Measurements from ENCODE around the gene GPRC5A.

GPRC5A gene

DNA sequence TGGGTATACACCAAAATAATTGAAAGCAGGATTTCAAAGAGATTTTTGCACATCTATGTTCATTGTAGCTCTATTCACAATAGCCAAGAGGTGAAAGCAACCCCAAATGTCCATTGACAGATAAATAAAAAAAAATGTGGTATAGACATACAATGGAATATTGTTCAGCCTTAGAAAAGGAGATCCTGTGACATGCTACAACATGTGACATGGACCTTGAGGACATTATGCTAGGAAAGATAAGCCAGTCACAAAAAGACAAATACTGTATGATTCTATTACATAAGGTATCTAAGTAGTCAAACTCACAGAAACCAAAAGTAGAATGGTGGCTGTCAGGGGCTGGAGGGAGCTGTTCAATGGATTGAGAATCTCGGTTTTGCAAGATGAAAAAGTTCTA, 48.5 kb downstream of the GPRC5A start:
- no peak for DNase-seq (ENCODE audit: low read depth, low spot score)

DNA sequence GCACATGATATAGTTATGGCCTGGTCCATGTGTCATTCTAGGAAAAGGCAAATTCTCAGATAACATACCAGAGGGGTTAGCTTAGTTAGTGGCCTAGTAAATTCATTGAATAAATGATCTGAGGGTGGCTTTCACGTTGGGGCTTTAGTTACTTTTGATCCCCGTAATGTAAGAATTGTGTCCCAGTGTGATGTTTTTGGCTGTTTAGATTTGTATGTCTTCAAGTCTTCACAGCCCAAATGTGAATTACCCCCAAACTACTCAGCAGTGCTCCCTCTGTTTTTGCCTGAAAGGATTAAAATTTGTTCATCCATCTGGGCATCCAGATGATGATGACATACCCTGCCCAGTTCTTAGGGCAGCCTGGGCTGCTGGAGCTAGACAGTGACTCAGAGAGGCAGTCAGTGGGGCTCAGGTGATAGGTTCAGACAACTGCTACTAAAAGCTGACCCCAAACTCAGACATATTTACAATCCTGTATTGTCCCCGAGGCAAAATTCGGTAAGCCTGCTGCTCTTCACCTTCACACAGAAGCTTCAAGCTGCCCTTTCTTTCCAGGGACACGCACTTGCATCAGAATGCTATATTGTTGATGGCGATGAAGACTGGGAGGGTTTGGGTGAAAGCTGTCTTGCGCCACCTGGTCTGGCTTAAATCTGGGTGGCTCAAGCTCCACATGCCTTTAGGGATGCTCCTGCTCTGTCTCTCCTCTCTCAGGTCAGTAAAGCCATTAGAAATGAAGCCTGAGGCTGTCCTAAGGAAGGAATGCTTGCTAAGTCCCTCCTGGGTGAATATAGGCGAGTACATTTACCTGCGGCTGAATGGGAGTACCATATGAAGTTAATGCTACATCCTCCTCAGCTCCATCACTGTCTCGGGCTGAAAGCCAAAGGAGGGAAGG, 50.3 kb downstream of the GPRC5A start:
- DNase-seq (ENCODE audit: low read depth, low spot score): no peak

DNA sequence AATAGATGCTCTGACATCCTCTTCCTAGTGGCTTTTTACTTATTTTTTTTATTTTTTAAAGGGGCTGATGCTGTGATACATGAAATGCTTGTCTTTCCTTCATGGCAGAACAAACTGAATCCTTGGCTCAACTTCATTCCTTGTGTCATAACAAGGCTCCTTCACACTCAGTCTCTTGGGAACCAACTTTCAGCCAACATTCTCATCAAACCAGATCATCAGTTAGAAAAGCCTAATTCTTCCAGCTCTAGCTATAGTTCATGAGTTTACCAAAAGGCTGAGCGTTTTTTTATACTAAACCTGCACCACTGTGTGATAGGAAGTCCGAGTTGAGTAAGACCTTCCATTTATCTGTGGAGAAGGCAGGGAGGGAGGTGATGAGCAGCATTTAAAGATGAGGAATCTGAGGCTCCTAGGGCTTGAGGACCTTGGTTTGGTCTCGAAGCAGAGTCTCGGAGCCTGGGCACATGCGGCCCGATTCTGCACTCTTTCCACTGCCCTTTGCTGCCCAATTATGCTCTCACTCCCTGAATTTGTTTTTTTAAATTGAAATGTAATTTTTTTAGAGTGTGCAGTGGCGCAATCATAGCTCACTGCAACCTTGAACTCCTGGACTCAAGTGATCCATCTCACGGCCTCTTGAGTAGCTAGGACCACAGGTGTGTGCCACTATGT, 52.4 kb downstream of the GPRC5A start:
- DNase-seq (ENCODE audit: low read depth, low spot score): no peak

DNA sequence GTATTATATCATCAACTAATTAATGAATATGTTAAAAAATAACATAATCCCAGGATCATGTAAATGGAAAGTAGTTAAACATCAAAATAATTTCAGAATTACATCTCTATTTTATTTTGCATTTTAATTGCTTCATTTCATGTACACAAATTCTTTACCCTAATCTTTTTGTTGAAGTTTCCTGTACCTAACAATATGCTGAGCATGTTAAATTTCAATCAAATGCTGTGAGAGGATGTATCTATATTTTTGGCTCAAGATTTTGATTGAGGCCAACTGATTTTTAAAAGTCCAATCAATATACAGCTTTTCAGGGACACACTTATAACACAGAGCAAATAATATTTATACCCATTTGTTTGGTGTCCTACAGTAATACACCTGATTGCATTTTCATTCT, 54.2 kb downstream of the GPRC5A start:
- DNase-seq (ENCODE audit: low read depth, low spot score): no peak

DNA sequence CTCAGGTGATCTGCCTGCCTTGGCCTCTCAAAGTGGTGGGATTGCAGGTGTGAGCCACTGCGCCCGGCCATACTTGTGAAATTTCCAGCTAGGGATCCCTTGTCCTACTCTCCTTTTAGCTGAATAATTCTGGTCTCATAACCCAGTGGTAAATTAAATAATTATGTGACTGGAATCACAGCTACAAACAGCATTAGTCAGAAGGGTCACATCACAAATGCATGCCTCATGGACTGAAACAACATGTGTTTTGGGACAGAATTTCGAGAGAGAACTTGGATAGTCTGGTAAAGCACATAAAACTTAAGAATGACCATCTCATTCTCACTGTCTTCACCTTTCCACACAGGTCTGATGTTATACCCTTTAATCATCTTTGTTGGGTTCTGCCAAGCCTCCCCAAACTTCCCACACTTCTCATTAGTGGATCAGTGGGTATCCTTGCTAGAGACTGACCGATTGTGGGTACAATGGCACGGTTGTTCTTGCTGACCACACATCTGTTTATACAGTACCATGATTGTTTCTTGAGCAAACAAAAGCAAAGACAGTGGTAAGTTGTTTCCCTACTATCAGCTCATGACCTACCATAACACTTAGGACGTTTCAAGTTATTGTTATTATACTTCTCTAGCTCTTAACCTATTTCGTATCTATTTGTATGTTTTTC, 55.5 kb downstream of the GPRC5A start:
- no peak for DNase-seq (ENCODE audit: low read depth, low spot score)

DNA sequence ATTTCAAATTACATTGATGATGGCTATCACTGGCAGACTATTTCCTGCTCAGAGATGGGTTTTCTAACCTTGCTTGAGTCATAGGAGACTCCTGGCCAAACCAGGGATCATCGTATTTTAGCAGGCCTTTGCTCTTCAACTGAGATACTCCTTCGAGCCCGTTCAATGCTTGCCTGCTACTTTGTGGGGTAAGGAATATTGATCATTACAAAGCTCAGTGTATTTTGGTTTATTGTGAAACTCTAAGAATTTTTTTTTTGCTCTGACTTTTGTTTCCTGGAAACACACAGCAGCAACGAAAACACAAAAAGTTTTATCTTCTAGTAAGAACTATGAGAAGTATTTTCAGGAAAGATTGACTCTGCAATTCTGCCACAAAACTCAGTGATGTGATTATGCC, 56.5 kb downstream of the GPRC5A start:
- DNase-seq (ENCODE audit: low read depth, low spot score): no peak

DNA sequence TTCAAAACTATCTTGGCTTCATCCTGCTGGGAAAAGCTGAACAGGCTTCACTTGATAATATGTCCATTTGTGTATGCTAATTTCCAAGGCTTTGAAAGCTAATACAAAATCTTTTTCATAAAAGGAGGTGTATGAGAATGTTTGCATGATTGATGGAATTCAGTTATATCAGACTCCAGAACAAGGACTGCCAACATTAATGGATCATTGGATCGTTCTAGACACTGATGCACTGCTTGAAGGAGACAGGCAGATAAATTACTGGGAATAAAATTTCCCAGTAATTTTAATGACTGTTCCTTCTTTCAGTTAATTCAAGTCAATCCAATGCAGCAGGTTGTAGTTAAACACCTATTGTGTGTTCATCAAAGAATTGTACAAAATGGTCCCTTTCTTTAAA, 60.1 kb downstream of the GPRC5A start:
- no peak for DNase-seq (ENCODE audit: low read depth, low spot score)

DNA sequence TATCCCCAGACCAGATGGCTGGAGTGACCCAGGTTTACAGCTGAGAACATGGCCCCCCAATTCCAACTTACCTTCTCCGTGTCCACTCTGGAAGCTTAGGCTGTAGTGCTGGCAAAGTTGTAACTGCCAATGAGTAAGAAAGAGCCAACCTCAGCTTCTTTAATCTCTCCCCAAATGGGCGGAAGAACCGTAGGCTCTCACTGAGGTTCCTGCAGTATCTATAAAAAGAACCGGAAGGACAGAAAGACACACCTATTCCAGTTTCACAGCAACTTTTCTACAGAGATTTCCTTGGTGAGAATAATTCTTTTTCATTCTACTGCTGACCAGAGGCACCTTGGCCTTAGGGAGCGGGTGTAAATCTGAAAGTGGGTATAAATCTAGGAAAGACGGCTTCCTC, 60.7 kb downstream of the GPRC5A start, which contains the start of gene GPRC5D:
GPRC5D (minus strand) TSS at position 135 of the 400 bp plus-strand sequence. CDS start 1,786 bp downstream, outside the sequence.
- no peak for DNase-seq (ENCODE audit: low read depth, low spot score)

DNA sequence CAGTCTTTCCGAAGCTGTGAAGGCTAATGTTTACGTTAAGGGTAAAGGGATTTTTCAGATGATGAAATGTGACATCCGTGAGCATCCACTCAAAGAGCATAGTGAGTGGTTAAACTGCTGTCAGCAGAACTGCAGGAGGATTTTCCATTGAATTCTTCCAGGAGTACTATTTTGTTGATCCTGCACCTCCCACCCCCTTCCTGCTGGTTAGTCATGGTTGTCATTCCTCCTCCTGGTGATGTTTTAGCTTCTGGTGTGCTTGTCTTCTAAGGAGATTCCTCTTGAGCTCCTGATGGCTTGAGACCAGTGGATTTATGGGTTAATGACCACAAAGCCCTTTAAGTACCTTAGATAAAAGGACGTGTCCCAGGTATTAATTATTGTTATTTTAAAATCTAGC, 63.0 kb downstream of the GPRC5A start:
- no peak for DNase-seq (ENCODE audit: low read depth, low spot score)

DNA sequence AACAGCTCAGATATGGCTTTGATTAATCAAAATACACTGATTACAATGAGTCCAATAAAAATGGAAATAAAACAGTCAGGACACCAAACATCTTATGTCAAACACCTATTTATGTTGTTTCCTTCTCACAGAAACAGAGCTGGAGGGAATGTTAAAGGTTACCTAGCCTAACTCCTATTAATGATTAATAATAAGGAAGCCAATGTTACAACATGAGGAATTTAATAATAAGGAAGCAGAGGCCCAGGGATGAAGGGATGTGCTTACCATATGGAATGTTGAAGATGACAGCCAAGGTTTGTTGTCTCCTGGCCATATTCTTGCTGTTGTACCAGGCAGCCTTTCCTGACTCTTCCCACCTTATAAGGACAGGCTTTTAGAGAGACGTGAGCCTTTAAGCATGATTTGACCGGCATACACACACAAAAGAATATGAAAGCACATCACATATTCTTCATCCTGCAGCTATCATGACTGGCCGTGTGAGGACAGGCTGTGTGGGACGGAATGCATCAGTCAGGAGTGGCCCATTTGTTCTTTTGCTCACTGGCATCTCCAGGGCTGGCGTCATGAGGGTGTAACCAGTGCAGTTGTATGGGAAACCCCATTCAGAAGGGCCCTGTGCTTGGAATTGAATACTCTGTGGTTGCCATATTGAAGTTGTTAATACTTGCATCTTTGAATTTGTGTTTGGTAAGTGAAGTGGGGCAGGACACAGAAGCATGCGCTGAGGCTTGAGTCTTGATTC, 63.7 kb downstream of the GPRC5A start:
- no peak for DNase-seq (ENCODE audit: low read depth, low spot score)

DNA sequence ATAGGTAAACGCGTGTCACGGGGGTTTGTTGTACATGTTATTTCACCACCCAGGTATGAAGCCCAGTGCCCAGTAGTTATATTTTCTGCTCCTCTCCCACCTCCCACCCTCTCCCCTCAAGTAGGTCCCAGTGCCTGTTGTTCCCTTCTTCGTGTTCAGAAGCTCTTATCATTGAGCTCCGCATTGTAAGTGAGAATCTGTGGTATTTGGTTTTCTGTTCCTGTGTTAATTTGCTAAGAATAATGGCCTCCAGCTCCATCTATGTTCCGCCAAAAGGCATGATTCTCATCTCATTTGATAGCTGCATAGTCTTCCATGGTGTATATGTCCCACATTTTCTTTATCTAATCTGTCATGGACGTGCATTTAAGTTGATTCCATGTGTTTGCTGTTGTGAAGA, 67.5 kb downstream of the GPRC5A start:
- no peak for DNase-seq (ENCODE audit: low read depth, low spot score)

DNA sequence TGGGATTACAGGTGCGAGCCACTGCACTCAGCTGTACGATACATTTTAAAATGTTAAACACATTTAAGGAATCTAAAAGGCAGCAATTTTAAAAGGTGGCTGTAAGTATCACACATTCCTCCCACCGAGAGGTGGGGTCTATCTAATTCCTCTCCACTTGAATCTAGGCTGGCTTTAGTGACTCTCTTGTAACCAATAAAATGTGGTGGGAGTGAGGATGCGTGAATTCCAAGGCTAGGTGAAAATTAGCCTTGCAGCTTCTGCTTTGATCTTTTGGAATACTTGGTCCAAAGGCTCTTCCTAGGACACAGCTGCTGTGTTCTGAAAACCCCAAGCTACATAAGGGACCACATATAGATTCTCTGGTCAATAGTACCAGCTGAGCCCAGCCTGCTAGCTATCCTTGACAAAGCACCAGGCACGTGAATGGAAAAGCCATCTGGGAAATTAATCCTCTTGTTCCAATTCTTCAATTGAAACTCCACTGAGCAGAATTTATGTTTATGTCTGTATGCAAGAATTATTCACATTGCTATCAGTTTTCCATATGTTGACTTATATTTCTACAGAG, 69.4 kb downstream of the GPRC5A start:
- DNase-seq (ENCODE audit: low read depth, low spot score): no peak

DNA sequence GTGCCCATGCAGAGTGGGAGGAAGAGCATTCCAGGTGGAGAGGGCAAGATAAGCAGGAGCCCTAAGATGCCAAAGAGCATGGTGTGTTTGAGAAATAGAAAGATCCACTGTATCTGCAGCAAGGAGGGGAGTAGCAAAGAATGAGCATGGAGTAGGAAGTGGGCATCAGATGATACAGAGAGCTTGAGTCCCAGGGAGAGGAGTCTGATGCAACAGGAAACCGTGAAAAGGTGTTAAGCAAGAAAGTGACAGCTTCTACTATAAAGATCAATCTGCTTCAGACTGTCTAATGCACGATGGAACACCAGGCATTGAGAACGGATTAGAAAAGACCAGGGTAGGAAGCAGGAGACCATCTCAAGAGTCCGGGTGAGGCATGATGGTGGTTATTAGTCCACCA, 72.9 kb downstream of the GPRC5A start:
- no peak for DNase-seq (ENCODE audit: low read depth, low spot score)

DNA sequence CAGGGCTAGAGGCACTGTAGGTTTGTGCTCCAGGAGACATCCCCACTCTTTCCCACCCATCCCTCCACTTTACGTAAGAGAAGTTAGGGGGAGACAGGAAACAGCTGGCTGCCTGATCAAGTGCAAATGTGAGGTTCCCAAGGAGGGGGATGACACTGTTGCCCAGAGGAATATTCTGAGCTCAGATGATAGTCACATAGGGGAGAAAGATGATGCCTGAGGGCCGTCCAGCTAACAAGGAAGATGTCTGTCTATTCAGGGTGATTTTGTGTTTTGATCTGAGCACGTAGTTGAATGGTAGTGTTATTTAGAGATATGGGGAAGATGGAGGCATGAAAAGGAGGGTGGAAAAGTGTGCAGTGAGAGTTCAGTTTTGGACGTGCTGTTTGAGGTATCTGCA, 74.5 kb downstream of the GPRC5A start:
- DNase-seq (ENCODE audit: low read depth, low spot score): no peak
